Liver (tissue), 3 donors: ENCODE measurements around the gene CD226.

Experiments used
- EGR1 ChIP-seq, 2 donors: IDR thresholded peaks; 2 replicates each; pipeline ENCODE4 v1.6.1; 2016 to 2018; ENCODE audit warnings: antibody characterized with exemption in 2 of 2, low read depth in 2 of 2
- FOXA1 ChIP-seq: IDR thresholded peaks from 2 replicates; pipeline ENCODE4 v1.6.1; 2016; ENCODE audit warnings: antibody characterized with exemption
- GABPA ChIP-seq, 2 donors: IDR thresholded peaks in 1 of 2; conservative IDR thresholded peaks in 1 of 2; 2 replicates each; pipeline ENCODE4 v1.6.1; 2016; ENCODE audit warnings: antibody characterized with exemption in 2 of 2, mild to moderate bottlenecking in 1 of 2, moderate library complexity in 1 of 2
- HNF4A ChIP-seq, 2 donors: conservative IDR thresholded peaks; 2 replicates each; pipeline ENCODE4 v1.6.1; 2016; ENCODE audit warnings: antibody characterized with exemption in 2 of 2, mild to moderate bottlenecking in 2 of 2
- HNF4G ChIP-seq: IDR thresholded peaks from 2 replicates; pipeline ENCODE4 v1.6.1; 2016; ENCODE audit warnings: antibody characterized with exemption
- JUND ChIP-seq, 2 donors: IDR thresholded peaks; 2 replicates each; pipeline ENCODE4 v1.6.1; 2016; ENCODE audit warnings: antibody characterized with exemption in 2 of 2
- RAD21 ChIP-seq, 2 donors: IDR thresholded peaks; 2 replicates each; pipeline ENCODE4 v1.6.1; 2016; ENCODE audit warnings: antibody characterized with exemption in 2 of 2, mild to moderate bottlenecking in 2 of 2
- TAF1 ChIP-seq: conservative IDR thresholded peaks from 2 replicates; pipeline ENCODE4 v1.6.1; 2016; ENCODE audit warnings: antibody characterized with exemption, mild to moderate bottlenecking
- YY1 ChIP-seq: IDR thresholded peaks from 2 replicates; pipeline ENCODE4 v1.6.1; 2016; ENCODE audit warnings: antibody characterized with exemption, mild to moderate bottlenecking
- TF ChIP-seq, protein P1 (sequence below): fragments of 150-350 bp; IDR thresholded peaks from 2 replicates; pipeline ENCODE4 v1.5.1; 2017; ENCODE audit warnings: improper control_type of control experiment, low read depth, low read length; ENCODE audit not compliant: missing input control
- TF ChIP-seq, protein P2 (sequence below): IDR thresholded peaks from 2 replicates; pipeline ENCODE4 v1.6.1; 2016; ENCODE audit warnings: antibody characterized with exemption
- TF ChIP-seq, protein P3 (sequence below): IDR thresholded peaks from 2 replicates; pipeline ENCODE4 v1.6.1; 2016; ENCODE audit warnings: antibody characterized with exemption
- TF ChIP-seq, protein P4 (sequence below): IDR thresholded peaks from 2 replicates; pipeline ENCODE4 v1.6.1; 2016; ENCODE audit warnings: antibody characterized with exemption
- TF ChIP-seq, protein P5 (sequence below): IDR thresholded peaks from 2 replicates; pipeline ENCODE4 v1.6.1; 2016; ENCODE audit warnings: antibody characterized with exemption, mild to moderate bottlenecking
- donor health status: healthy.
- donor health status: healthy.

DNA sequence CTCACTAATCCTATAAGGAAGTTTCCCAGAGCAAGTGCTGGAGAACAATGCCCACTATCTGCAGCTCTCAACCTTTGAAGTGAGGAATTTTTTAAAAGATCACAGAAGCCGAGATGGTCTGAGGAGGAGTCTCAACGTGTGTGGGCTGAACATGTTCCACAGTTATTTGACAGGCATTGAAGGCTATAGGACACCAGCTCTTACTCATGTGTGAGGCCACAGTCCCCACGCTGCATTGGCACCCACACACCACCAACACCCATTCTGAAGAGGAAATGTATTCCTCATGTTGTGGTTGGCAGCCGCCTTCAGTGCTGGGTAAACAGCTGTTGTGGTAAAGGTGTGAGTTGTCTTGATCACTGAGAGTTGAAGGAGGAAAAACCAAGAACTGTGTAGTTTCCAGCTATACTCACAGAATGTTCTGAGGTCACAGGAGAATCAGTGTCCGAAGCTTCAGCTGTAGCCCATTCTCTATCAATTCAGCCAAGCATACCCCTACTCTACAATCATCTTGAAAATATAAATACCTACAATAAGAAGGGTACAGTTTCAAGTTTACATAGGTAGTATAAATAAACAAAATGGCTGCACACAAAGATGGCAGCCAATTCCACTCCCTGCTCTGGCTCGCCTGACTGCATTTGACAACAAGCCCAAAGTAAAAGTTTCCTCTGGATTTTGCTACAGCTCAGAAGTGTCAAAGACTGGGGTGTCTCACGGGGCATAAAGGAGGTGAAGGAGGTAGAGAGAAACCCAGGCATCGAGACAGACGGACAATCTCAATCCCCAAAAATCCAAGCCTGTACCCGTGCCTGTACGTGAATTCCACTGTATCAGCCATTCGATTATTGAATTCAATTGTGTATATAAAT is 12.1 kb downstream of the CD226 start:
- no peak for TF ChIP-seq JUND (IDR thresholded peaks at IDR 0.05)
- no peak for TF ChIP-seq TAF1
- no peak for TF ChIP-seq GABPA (IDR thresholded peaks at IDR 0.05 in 1 of 2, conservative IDR thresholded peaks at IDR 0.05 in 1 of 2)
- TF ChIP-seq, protein P1, sequence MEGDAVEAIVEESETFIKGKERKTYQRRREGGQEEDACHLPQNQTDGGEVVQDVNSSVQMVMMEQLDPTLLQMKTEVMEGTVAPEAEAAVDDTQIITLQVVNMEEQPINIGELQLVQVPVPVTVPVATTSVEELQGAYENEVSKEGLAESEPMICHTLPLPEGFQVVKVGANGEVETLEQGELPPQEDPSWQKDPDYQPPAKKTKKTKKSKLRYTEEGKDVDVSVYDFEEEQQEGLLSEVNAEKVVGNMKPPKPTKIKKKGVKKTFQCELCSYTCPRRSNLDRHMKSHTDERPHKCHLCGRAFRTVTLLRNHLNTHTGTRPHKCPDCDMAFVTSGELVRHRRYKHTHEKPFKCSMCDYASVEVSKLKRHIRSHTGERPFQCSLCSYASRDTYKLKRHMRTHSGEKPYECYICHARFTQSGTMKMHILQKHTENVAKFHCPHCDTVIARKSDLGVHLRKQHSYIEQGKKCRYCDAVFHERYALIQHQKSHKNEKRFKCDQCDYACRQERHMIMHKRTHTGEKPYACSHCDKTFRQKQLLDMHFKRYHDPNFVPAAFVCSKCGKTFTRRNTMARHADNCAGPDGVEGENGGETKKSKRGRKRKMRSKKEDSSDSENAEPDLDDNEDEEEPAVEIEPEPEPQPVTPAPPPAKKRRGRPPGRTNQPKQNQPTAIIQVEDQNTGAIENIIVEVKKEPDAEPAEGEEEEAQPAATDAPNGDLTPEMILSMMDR, result no peak
- TF ChIP-seq, protein P2, sequence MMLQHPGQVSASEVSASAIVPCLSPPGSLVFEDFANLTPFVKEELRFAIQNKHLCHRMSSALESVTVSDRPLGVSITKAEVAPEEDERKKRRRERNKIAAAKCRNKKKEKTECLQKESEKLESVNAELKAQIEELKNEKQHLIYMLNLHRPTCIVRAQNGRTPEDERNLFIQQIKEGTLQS, result no peak
- no peak for TF ChIP-seq HNF4A (conservative IDR thresholded peaks at IDR 0.05)
- no peak for TF ChIP-seq HNF4G
- TF ChIP-seq EGR1 (IDR thresholded peaks at IDR 0.05; ENCODE audit: low read depth in 2 of 2), result no peak
- TF ChIP-seq, protein P3, sequence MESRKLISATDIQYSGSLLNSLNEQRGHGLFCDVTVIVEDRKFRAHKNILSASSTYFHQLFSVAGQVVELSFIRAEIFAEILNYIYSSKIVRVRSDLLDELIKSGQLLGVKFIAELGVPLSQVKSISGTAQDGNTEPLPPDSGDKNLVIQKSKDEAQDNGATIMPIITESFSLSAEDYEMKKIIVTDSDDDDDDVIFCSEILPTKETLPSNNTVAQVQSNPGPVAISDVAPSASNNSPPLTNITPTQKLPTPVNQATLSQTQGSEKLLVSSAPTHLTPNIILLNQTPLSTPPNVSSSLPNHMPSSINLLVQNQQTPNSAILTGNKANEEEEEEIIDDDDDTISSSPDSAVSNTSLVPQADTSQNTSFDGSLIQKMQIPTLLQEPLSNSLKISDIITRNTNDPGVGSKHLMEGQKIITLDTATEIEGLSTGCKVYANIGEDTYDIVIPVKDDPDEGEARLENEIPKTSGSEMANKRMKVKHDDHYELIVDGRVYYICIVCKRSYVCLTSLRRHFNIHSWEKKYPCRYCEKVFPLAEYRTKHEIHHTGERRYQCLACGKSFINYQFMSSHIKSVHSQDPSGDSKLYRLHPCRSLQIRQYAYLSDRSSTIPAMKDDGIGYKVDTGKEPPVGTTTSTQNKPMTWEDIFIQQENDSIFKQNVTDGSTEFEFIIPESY, result no peak
- TF ChIP-seq, protein P4, sequence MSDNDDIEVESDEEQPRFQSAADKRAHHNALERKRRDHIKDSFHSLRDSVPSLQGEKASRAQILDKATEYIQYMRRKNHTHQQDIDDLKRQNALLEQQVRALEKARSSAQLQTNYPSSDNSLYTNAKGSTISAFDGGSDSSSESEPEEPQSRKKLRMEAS, result no peak
- no peak for TF ChIP-seq FOXA1
- TF ChIP-seq RAD21 (IDR thresholded peaks at IDR 0.05), result no peak
- TF ChIP-seq, protein P5, sequence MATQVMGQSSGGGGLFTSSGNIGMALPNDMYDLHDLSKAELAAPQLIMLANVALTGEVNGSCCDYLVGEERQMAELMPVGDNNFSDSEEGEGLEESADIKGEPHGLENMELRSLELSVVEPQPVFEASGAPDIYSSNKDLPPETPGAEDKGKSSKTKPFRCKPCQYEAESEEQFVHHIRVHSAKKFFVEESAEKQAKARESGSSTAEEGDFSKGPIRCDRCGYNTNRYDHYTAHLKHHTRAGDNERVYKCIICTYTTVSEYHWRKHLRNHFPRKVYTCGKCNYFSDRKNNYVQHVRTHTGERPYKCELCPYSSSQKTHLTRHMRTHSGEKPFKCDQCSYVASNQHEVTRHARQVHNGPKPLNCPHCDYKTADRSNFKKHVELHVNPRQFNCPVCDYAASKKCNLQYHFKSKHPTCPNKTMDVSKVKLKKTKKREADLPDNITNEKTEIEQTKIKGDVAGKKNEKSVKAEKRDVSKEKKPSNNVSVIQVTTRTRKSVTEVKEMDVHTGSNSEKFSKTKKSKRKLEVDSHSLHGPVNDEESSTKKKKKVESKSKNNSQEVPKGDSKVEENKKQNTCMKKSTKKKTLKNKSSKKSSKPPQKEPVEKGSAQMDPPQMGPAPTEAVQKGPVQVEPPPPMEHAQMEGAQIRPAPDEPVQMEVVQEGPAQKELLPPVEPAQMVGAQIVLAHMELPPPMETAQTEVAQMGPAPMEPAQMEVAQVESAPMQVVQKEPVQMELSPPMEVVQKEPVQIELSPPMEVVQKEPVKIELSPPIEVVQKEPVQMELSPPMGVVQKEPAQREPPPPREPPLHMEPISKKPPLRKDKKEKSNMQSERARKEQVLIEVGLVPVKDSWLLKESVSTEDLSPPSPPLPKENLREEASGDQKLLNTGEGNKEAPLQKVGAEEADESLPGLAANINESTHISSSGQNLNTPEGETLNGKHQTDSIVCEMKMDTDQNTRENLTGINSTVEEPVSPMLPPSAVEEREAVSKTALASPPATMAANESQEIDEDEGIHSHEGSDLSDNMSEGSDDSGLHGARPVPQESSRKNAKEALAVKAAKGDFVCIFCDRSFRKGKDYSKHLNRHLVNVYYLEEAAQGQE, result no peak
- no peak for TF ChIP-seq YY1
